Fibroblast of the aortic adventitia (primary cell): ENCODE data around the gene PHACTR3. TPM values are rescaled to one million over a fixed set of nuclear protein-coding genes. Genes with fewer than 3 reads are reported as not detected.

Experiments used
- DNase-seq: peaks from one replicate; pipeline ENCODE4 v3.0.0-alpha.2; 2010; ENCODE audit warnings: low read depth
- H3K4me3 ChIP-seq: 2 replicates; pipeline ENCODE4 v1.5.1; 2011; ENCODE audit warnings: low read depth, mild to moderate bottlenecking, control low read depth, low read length, moderate library complexity
- total RNA-seq: library from RNA; depleted of rRNA; stranded (reverse); fragments of >200 nt; gene quantifications from 2 replicates; pipeline ENCODE4 v1.2.3, GENCODE V29; 2012; ENCODE audit warnings: low replicate concordance
- TF ChIP-seq, protein P1 (sequence below): IDR thresholded peaks from 2 replicates; pipeline ENCODE4 v1.5.1; 2011; ENCODE audit warnings: mild to moderate bottlenecking, low read length, control low read depth, inconsistent platforms; ENCODE audit not compliant: insufficient read depth

The PHACTR3 gene
- total RNA-seq, 1 donor, result not detected

DNA sequence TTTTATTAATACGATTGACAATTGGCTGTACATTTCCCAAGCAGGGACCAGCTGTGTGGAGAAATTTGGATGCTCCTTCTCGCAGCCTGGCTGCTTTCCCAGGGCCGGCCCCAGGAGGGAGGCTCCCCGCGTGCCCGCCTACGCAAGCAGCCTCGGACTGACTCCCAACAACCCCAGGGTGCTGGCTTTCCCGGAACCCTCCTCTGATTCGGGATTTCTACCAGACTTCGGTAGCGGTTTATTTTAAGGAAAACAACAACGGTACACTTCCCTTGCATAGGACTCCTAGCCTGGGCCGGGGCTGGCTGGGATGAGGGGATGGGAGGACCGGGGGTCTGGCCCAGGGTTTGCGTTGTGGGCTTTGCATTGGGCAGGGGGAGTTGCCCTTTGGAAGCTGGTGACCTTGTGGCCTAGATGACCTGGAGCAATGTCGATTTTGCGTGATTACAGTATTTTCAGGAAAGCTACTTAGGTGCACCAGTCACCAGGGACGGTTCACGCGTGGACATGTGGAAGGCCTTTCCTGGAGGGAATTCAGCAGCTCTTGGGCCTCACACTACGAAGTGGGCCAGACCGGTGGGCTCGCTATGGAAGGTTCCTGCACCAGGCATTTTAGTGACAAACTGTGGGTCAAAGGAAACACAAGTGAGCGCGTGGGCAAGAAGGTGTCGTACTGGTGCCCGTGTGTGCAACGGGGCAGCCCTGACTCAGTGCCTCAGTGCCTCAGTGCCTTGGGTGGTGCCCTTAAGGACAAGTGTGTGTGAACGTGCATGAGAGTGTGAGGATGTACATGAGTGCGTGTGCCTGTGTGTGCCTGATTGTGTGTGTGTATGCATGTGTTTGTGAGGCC is 20.7 kb upstream of the PHACTR3 start:
- no peak overlapping the region for H3K4me3 ChIP-seq
- no peak for DNase-seq
- TF ChIP-seq, protein P1, sequence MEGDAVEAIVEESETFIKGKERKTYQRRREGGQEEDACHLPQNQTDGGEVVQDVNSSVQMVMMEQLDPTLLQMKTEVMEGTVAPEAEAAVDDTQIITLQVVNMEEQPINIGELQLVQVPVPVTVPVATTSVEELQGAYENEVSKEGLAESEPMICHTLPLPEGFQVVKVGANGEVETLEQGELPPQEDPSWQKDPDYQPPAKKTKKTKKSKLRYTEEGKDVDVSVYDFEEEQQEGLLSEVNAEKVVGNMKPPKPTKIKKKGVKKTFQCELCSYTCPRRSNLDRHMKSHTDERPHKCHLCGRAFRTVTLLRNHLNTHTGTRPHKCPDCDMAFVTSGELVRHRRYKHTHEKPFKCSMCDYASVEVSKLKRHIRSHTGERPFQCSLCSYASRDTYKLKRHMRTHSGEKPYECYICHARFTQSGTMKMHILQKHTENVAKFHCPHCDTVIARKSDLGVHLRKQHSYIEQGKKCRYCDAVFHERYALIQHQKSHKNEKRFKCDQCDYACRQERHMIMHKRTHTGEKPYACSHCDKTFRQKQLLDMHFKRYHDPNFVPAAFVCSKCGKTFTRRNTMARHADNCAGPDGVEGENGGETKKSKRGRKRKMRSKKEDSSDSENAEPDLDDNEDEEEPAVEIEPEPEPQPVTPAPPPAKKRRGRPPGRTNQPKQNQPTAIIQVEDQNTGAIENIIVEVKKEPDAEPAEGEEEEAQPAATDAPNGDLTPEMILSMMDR, result no peak

DNA sequence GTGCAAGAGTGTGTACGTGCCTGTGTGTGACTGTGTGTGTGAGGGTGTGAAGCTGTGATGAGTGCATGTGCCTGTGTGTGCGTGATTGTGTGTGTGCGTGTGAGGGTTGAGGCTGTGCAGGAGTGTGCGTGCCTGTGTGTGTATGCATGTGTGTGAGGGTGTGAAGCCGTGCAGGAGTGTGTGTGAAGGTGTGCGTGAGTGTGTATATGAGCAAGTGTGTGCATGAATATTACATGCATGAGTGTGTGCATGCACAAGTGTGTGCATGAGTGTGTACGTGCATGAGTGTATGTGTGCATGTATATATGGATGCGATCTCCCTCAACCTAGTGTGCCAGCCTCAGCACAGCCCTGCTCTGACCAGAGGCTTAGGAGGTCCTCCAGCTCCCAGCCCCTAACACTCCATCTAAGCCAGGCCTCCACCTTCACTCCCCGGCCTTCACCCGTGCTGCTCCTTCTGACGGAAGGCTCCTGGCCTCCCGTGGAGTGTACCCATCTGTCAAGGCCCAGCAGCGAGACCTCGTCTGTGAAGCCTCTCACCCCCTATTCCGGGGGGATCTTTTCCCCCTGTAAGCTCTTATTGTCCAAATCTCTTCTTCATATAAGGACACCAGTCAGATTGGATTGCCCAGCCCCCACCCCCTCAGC is 19.9 kb upstream of the PHACTR3 start:
- no peak overlapping the region for H3K4me3 ChIP-seq
- DNase-seq, result no peak
- TF ChIP-seq, protein P1, result no peak

DNA sequence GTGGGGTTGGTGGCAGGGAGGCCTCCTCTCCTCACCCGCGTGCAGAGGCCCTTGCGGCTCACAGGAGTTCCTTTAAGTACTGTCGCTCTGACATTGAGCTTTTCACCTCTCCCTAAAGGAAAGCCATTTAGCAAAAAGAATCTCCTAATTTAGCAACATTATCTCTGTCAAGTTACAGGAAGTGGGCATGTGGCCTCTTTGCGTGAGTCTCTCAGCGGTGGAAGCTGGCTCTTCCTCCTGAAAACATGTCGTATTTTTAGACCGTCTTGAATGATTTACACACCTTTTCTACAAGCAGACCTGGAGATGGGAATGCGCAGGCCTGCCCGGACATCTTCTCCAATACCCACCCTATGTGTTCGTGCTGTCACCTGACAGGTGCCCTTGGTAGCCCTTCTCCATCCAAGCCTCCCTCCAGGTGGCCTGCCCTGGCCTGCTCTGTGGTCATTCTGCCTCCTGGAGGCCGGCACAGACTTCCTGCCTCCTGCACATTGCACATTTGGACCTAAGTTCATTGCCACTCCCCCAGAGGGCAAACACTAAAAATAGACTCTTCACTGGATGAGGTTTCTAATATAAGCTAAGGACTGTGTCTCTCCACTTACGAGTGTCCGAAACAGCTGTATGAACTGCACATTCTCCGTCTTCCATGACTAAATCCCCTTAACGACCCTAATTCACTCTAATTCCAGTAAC is 18.5 kb upstream of the PHACTR3 start:
- no peak overlapping the region for H3K4me3 ChIP-seq
- no peak for DNase-seq
- TF ChIP-seq, protein P1, result no peak

DNA sequence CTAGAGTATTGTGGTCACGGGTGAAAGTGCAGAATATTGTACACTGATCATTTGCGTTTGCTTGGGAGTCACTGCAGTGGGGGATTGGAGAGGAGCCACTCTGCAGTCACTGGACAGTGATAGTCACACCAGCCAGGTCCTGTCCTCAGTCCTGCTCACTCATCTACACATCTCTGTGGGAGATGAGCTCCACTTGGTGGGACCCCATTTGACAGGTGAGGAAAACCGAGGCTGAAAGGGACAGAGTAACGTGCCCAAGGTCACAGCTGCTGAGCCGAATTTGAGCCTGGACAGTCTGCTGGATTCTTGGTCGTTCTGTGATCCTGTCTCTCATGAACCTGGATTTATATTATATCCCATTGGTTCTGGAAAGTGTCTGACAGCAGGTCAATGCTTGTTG is 17.7 kb upstream of the PHACTR3 start:
- TF ChIP-seq, protein P1, result no peak
- DNase-seq, result no peak
- H3K4me3 ChIP-seq, result no peak overlapping the region

DNA sequence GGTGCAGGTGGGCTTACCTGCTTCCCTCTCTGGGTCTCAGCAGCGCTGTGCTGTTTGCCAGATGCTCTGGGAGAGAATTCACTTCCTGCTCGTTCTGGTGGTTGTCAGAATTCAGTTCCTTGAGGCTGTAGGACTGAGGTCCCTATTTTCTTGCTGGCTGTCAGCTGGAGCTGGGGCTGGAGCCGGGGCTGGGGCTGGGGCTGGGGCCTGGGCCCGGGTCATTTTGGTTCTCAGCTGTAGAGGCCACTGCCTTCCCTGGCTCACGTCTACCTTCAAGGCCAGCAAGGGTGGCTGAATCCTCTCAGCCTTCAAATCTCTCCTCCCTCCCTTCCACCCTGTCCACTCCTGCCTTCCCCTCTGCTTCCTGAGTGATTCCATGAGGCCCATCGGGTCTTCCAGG is 16.8 kb upstream of the PHACTR3 start:
- DNase-seq, result no peak
- no peak overlapping the region for H3K4me3 ChIP-seq
- TF ChIP-seq, protein P1, result no peak

DNA sequence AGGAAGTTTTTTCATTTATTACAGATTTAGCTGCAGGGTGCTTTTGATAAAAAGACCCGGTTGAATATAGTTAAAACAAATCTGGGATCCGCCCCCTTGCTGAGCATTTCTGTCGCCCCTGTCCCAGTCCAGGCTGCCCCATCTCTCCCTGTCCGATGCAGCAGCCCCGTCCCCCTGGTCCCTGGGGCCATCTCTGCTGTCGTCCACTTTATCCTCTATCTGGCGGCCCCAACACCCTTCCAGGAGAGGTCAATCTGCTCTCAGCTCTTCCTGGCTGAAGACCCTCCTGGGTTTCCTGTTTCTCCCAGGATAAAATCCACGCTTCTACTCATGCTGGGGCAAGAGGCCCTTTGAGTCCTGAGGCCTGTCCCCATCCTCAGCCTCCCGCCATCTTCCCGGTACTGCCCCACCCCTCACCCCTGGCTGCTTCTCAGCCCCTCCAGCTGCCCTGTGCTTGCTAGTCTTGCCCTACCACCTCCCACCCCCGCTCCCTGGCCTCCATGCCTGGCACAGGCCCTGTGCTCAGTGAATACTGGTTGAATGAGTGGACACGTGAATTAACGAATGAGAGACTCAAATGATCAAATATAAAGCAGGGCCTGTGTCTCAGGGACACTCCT is 16.0 kb upstream of the PHACTR3 start:
- no peak for DNase-seq
- no peak overlapping the region for H3K4me3 ChIP-seq
- TF ChIP-seq, protein P1, result no peak
